Sigmoid colon (tissue), 4 donors: ENCODE results near the gene GNAT1.

ENCODE experiments used
- CTCF ChIP-seq, 4 experiments: fragments of 450-650 bp in 3 of 4; fragments of 200-600 bp in 1 of 4; IDR thresholded peaks; one replicate each; pipeline ENCODE4 v1.5.1; 2016 to 2019; ENCODE audit warnings: antibody characterized with exemption in 4 of 4, mild to moderate bottlenecking in 3 of 4, moderate library complexity in 2 of 4
- EP300 ChIP-seq, 4 donors: sonication (generic); formaldehyde crosslinking; IDR thresholded peaks; one replicate each; pipeline ENCODE4 v1.6.1; 2017; ENCODE audit warnings: antibody characterized with exemption in 4 of 4
- POLR2A ChIP-seq, 2 donors: fragments of 450-650 bp; IDR thresholded peaks; one replicate each; pipeline ENCODE4 v1.6.1; 2016; ENCODE audit warnings: antibody characterized with exemption in 2 of 2, mild to moderate bottlenecking in 2 of 2, moderate library complexity in 2 of 2
- POLR2AphosphoS5 ChIP-seq, 4 donors: sonication (generic); formaldehyde crosslinking; IDR thresholded peaks; one replicate each; pipeline ENCODE4 v1.6.1; 2017; ENCODE audit warnings: antibody characterized with exemption in 4 of 4

- TF ChIP-seq POLR2A (IDR thresholded peaks at IDR 0.05): peak; percentile 30 to 40
- peak; percentile 94 to 98 (median 97) for TF ChIP-seq POLR2AphosphoS5 (IDR thresholded peaks at IDR 0.05)
- no peak for TF ChIP-seq CTCF (IDR thresholded peaks at IDR 0.05)
- TF ChIP-seq EP300 (IDR thresholded peaks at IDR 0.05): no peak
Measured at GRCh38 chr3:50235716-50236483, 44.5 kb downstream of the GNAT1 start, which contains the start of gene GNAI2.
